Fibroblast of villous mesenchyme (primary cell): Measurements from ENCODE around the gene PADI4. TPM values are rescaled to one million over a fixed set of nuclear protein-coding genes. Genes with fewer than 3 reads are reported as not detected.
A peak's percentile ranks its signal among the peaks of the same experiment; 100 is the strongest.

ENCODE experiments used
- DNase-seq: peaks from one replicate; pipeline ENCODE4 v3.0.0-alpha.2; 2010; ENCODE audit warnings: low read depth
- H3K4me3 ChIP-seq: 2 replicates; pipeline ENCODE4 v1.5.1; 2011; ENCODE audit warnings: low read depth, mild to moderate bottlenecking, low read length
- total RNA-seq: library from RNA; depleted of rRNA; stranded (reverse); fragments of >200 nt; gene quantifications from 2 replicates; pipeline ENCODE4 v1.2.3, GENCODE V29; 2012
- TF ChIP-seq, protein P1 (sequence below): IDR thresholded peaks from 2 replicates; pipeline ENCODE4 v1.5.1; 2012; ENCODE audit warnings: low read depth, mild to moderate bottlenecking, low read length; ENCODE audit not compliant: insufficient read depth

Gene PADI4
- total RNA-seq, 1 donor, result not detected

DNA sequence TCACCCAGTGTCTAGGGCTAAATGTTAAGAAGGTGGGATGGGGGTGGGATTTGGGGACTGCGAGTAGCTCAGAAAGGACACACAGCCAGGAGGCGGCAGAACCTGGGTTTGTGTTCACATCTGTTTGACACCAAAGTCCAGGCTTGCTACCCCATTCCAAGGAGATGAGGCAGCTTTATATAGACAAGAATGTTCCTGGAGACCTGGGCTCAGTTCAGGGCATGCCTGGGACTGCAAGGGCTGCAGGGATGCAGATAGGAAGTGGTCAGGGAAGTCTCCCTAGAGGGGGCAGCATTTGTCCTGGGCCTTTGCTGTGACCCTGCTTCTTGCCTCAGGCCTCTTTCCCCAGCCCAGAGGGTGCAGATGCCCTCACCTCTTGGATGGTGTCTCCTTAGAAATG, 42.8 kb upstream of the PADI4 start:
- H3K4me3 ChIP-seq, result no peak overlapping the region
- TF ChIP-seq, protein P1, sequence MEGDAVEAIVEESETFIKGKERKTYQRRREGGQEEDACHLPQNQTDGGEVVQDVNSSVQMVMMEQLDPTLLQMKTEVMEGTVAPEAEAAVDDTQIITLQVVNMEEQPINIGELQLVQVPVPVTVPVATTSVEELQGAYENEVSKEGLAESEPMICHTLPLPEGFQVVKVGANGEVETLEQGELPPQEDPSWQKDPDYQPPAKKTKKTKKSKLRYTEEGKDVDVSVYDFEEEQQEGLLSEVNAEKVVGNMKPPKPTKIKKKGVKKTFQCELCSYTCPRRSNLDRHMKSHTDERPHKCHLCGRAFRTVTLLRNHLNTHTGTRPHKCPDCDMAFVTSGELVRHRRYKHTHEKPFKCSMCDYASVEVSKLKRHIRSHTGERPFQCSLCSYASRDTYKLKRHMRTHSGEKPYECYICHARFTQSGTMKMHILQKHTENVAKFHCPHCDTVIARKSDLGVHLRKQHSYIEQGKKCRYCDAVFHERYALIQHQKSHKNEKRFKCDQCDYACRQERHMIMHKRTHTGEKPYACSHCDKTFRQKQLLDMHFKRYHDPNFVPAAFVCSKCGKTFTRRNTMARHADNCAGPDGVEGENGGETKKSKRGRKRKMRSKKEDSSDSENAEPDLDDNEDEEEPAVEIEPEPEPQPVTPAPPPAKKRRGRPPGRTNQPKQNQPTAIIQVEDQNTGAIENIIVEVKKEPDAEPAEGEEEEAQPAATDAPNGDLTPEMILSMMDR, result no peak
- peak; percentile 9 for DNase-seq

DNA sequence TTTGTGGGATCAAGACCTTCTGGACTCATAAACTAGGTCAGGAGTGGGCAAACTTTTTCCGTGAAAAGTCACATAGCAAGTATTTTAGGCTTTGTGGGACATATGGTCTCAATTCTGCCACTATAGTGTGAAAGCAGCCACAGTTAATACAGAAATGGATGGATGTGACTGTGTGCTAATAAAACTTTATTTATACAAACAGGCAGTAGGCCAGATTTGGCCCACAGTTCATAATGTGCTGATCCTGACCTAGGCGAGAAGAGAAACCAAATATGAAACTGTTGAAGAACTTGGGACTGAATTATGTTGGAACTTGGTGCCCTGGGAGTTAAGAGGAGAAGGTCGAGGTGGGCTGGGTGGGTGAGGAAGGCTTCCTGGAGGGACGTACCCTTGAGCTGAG, 42.0 kb upstream of the PADI4 start:
- no peak overlapping the region for H3K4me3 ChIP-seq
- no peak for DNase-seq
- TF ChIP-seq, protein P1, result no peak

DNA sequence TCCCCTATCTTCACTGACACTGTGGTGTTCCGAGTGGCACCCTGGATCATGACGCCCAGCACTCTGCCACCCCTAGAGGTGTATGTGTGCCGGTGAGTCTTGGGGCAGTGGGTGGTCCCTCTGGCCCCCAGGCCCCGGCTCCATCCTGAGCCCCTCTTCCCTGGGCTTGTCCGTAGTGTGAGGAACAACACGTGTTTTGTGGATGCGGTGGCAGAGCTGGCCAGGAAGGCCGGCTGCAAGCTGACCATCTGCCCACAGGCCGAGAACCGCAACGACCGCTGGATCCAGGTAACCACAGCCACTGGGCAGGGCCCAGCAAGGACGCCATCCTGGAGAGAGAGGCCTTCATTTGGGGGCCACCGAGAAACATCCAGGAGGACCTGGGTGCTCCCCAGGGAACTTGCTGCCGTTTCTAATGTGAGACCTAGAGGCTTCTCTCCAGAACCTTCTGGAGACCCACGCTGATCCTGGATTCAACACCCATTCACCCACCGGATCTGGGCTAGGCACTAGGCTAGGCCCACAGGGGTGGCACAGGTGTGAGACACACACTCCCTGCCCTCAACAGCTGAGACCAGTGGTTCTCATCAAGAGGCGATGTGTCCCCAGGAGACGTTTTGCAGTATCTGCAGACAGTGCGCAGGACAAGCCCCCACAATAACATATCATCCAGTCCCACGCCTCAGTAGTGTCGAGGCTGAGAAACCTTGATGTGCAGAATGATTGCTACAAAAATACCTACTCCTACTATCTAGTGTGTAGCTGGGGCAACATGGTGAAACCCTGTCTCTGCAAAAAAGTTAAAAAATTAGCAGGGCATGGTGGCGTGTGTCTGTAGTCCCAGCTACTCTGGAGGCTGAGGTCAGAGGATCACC, 36.9 kb upstream of the PADI4 start:
- TF ChIP-seq, protein P1, result no peak
- H3K4me3 ChIP-seq, result no peak overlapping the region
- DNase-seq, result no peak

DNA sequence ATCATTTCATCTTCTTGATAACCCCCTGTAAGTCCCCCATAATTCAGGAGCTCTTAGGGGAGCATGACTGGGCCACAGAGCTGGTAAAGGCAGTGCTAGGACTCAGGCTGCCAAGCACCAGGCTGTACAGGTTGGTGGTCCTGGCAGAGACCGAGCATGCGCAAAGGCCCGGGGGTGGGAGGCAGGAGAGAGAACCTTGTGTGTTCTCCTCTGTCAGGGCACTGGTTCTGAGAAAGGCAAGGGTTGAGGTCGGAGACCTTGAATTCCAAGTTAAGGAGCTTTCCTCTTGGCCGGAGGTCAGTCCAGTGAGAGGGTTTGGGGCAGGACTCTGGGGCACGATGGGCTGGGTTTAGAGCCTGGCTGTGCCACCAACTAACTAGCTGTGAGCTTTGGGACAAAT, 35.9 kb upstream of the PADI4 start:
- no peak overlapping the region for H3K4me3 ChIP-seq
- DNase-seq, result no peak
- TF ChIP-seq, protein P1, result no peak

DNA sequence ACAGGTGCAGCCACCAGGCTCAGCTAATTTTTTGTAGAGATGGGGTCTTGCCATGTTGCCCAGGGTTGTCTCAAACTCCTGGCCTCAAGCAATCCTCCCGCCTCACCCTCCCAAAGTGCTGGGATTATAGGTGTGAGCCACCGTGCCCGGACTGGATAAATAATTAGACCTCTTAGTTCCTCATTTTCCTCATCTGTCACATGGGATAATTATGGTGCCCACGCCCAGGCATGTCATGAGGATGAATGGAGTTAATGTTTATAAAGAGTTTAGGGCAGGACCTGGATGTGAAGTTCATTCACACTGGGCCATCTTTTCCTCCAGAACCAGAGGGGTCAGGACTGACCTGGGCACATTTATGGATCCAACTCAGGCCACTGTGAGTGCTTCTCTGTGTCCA, 35.4 kb upstream of the PADI4 start:
- TF ChIP-seq, protein P1, result no peak

DNA sequence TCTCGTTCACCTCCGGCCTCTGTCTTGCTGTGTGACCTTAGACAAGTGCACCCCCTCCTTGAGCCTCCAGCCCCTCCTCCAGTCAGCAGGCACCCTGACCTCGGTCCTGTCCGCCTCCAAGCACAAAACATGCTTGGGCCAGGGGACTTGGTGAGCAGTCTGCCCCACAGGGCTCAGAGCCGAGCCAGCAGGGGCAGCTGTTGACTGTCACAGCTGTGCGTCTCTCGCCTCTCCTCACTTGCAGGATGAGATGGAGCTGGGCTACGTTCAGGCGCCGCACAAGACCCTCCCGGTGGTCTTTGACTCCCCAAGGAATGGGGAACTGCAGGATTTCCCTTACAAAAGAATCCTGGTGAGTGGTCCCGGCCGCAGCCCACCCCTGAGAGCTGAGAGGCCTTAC, 34.9 kb upstream of the PADI4 start:
- no peak for DNase-seq
- H3K4me3 ChIP-seq, result no peak overlapping the region
- TF ChIP-seq, protein P1, result no peak

More for the DNA sequence above, 35.4 kb upstream of the PADI4 start:
- no peak overlapping the region for H3K4me3 ChIP-seq
- DNase-seq, result no peak
